IMR-90 (cell line): ENCODE data around the gene SLC6A6. TPM values are rescaled to one million over a fixed set of nuclear protein-coding genes. Genes with fewer than 3 reads are reported as not detected.

ENCODE experiments used
- ATAC-seq: fragments of 200-7000 bp; cut with Tn5 transposase; 2 replicates; pipeline ENCODE4 v1.9.1; 2020; ENCODE audit warnings: low read depth, mild to moderate bottlenecking, moderate library complexity
- BruUV-seq: library from RNA; stranded (reverse); fragments of 400-500 nt; replicated peaks from 2 replicates; lab custom pipeline; 2021; lab: Mats Ljungman, UMichigan
- CTCF ChIA-PET: fragments of 300-600 bp; formaldehyde crosslinking; extraction: SDS; loops from one replicate; lab custom pipeline; 2021; ENCODE audit warnings: antibody characterized with exemption; lab: Yijun Ruan, JAX
- POLR2A ChIA-PET: fragments of 300-600 bp; sonication (Branson Sonifier 250); formaldehyde crosslinking; loops from one replicate; lab custom pipeline; 2022; ENCODE audit warnings: antibody characterized with exemption; ENCODE audit not compliant: unreplicated experiment; lab: Charles Lee
- DNase-seq: peaks from one replicate; pipeline ENCODE4 v3.0.0; 2013
- H2AFZ ChIP-seq: replicated peaks from 2 replicates; pipeline ENCODE3; 2013; ENCODE audit warnings: low read length, mild to moderate bottlenecking; ENCODE audit not compliant: poor library complexity
- H2AK5ac ChIP-seq: 2 replicates; pipeline ENCODE4 v1.6.1; 2013; ENCODE audit warnings: low read depth, low read length, inconsistent platforms
- H2AK9ac ChIP-seq: replicated peaks from 2 replicates; pipeline ENCODE3; 2013; ENCODE audit warnings: mild to moderate bottlenecking, low read depth, low read length, moderate library complexity; ENCODE audit not compliant: poor library complexity
- H2BK120ac ChIP-seq: 2 replicates; pipeline ENCODE4 v1.6.1; 2013; ENCODE audit warnings: low read depth, low read length, inconsistent platforms
- H2BK15ac ChIP-seq: 3 replicates; pipeline ENCODE4 v1.6.1; 2013; ENCODE audit warnings: low read depth, low read length, inconsistent platforms
- H2BK20ac ChIP-seq: 2 replicates; pipeline ENCODE4 v1.6.1; 2013; ENCODE audit warnings: low read depth, mild to moderate bottlenecking, inconsistent platforms, low read length, moderate library complexity
- H2BK5ac ChIP-seq: 2 replicates; pipeline ENCODE4 v1.6.1; 2013; ENCODE audit warnings: mild to moderate bottlenecking, low read depth, low read length, inconsistent platforms; ENCODE audit not compliant: poor library complexity, severe bottlenecking
- H3K14ac ChIP-seq: replicated peaks from 2 replicates; pipeline ENCODE4 v1.6.1; 2013; ENCODE audit warnings: low read depth, low read length, inconsistent platforms
- H3K18ac ChIP-seq: 2 replicates; pipeline ENCODE4 v1.6.1; 2013; ENCODE audit warnings: low read depth, low read length, control low read depth
- H3K23ac ChIP-seq: 2 replicates; pipeline ENCODE4 v1.6.1; 2013; ENCODE audit warnings: low read depth, low read length, inconsistent platforms
- H3K27ac ChIP-seq: 2 replicates; pipeline ENCODE4 v1.5.1; 2013; ENCODE audit warnings: mild to moderate bottlenecking, control low read depth, low read length; ENCODE audit not compliant: insufficient read depth
- H3K27me3 ChIP-seq: 2 replicates; pipeline ENCODE4 v1.6.1; 2013; ENCODE audit warnings: low read length; ENCODE audit not compliant: control insufficient read depth, insufficient read depth
- H3K36me3 ChIP-seq: 2 replicates; pipeline ENCODE4 v1.6.1; 2013; ENCODE audit warnings: low read length, mixed read lengths; ENCODE audit not compliant: control insufficient read depth, insufficient read depth
- H3K4ac ChIP-seq: 2 replicates; pipeline ENCODE4 v1.6.1; 2013; ENCODE audit warnings: low read depth, low read length, inconsistent platforms
- H3K4me1 ChIP-seq: 2 replicates; pipeline ENCODE4 v1.6.1; 2013; ENCODE audit warnings: low read length, mixed read lengths; ENCODE audit not compliant: control insufficient read depth, insufficient read depth
- H3K4me2 ChIP-seq: 2 replicates; pipeline ENCODE4 v1.6.1; 2013; ENCODE audit warnings: low read depth, mild to moderate bottlenecking, control low read depth, low read length, moderate library complexity
- H3K4me3 ChIP-seq: 2 replicates; pipeline ENCODE4 v1.5.1; 2013; ENCODE audit warnings: low read depth, mild to moderate bottlenecking, control low read depth, low read length, moderate library complexity; ENCODE audit not compliant: insufficient read depth
- H3K56ac ChIP-seq: 2 replicates; pipeline ENCODE4 v1.6.1; 2013; ENCODE audit warnings: low read length, inconsistent platforms; ENCODE audit not compliant: insufficient read depth; ENCODE audit errors: extremely low read depth
- H3K79me1 ChIP-seq, 2 experiments: 2 replicates each; pipeline ENCODE4 v1.6.1; 2013; ENCODE audit warnings: low read length in 2 of 2, inconsistent platforms in 1 of 2, low read depth in 1 of 2
- H3K9ac ChIP-seq: 2 replicates; pipeline ENCODE4 v1.6.1; 2013; ENCODE audit warnings: low read depth, low read length, control low read depth
- H3K9me1 ChIP-seq: 2 replicates; pipeline ENCODE4 v1.6.1; 2013; ENCODE audit warnings: low read length, inconsistent platforms; ENCODE audit not compliant: insufficient read depth
- H3K9me3 ChIP-seq: 2 replicates; pipeline ENCODE4 v1.6.1; 2013; ENCODE audit warnings: low read length; ENCODE audit not compliant: control insufficient read depth, insufficient read depth
- H4K20me1 ChIP-seq: 2 replicates; pipeline ENCODE4 v1.6.1; 2013; ENCODE audit warnings: low read length, inconsistent platforms; ENCODE audit not compliant: insufficient read depth
- H4K5ac ChIP-seq: 2 replicates; pipeline ENCODE4 v1.6.1; 2013; ENCODE audit warnings: mild to moderate bottlenecking, low read depth, low read length, control low read depth
- H4K8ac ChIP-seq, 2 experiments: 2 replicates each; pipeline ENCODE4 v1.6.1; 2013; ENCODE audit warnings: low read depth in 2 of 2, low read length in 2 of 2, control low read depth in 1 of 2, inconsistent platforms in 1 of 2
- H4K91ac ChIP-seq: 2 replicates; pipeline ENCODE4 v1.6.1; 2013; ENCODE audit warnings: low read depth, low read length, inconsistent platforms; ENCODE audit not compliant: insufficient read depth
- CEBPB ChIP-seq: IDR thresholded peaks from 2 replicates; pipeline ENCODE4 v1.6.1; 2012; ENCODE audit warnings: low read depth, low read length, improper control_type of control experiment
- CHD1 ChIP-seq: IDR thresholded peaks from 2 replicates; pipeline ENCODE4 v1.6.1; 2012; ENCODE audit warnings: low read depth, low read length, improper control_type of control experiment
- WGBS, 2 experiments: methylation state at CpG; one replicate each; pipeline versions ENCODE4 v1.1.5 to v1.1.7; 2013; ENCODE audit warnings: missing lambda C conversion rate in 2 of 2; ENCODE audit not compliant: insufficient read length in 1 of 2; ENCODE audit errors: extremely low coverage in 2 of 2; 5-methylcytosine and 5-hydroxymethylcytosine counted together
- dilution Hi-C: fragments of 300-500 bp; cut with HindIII; formaldehyde crosslinking; loops from one replicate; pipeline ENCODE4 v1.14.3; 2018; ENCODE audit warnings: low sequenced_read_pairs; ENCODE audit not compliant: unreplicated experiment
- in situ Hi-C: fragments of 300-500 bp; cut with MboI; formaldehyde crosslinking; loops from 3 replicates; pipeline ENCODE4 v1.14.3; 2019; ENCODE audit warnings: low sequenced_read_pairs, inconsistent platforms, mixed read lengths
- intact Hi-C: fragments of 100-400 bp; cut with micrococcal nuclease; formaldehyde crosslinking; loops from 2 replicates; pipeline ENCODE4 v1.10.0; 2022
- polyA plus RNA-seq, 3 experiments: library from polyadenylated mRNA; depleted of rRNA; stranded (reverse); fragments of >200 nt; gene quantifications; 2 replicates each; pipeline ENCODE4 v1.2.3, GENCODE V29; 2012; ENCODE audit warnings: low replicate concordance in 1 of 3
- total RNA-seq: library from RNA; depleted of rRNA; stranded (reverse); fragments of >200 nt; gene quantifications from 2 replicates; pipeline ENCODE4 v1.2.3, GENCODE V29; 2012
- TF ChIP-seq, protein P1 (sequence below): conservative IDR thresholded peaks from 2 replicates; pipeline ENCODE4 v1.5.1; 2012; ENCODE audit warnings: mild to moderate bottlenecking, low read depth, low read length, improper control_type of control experiment

SLC6A6 gene
- total and polyA plus RNA-seq, 2 of the 4 experiments (the other 2 are of a cell fraction), result 29.9 to 39.4 TPM

DNA sequence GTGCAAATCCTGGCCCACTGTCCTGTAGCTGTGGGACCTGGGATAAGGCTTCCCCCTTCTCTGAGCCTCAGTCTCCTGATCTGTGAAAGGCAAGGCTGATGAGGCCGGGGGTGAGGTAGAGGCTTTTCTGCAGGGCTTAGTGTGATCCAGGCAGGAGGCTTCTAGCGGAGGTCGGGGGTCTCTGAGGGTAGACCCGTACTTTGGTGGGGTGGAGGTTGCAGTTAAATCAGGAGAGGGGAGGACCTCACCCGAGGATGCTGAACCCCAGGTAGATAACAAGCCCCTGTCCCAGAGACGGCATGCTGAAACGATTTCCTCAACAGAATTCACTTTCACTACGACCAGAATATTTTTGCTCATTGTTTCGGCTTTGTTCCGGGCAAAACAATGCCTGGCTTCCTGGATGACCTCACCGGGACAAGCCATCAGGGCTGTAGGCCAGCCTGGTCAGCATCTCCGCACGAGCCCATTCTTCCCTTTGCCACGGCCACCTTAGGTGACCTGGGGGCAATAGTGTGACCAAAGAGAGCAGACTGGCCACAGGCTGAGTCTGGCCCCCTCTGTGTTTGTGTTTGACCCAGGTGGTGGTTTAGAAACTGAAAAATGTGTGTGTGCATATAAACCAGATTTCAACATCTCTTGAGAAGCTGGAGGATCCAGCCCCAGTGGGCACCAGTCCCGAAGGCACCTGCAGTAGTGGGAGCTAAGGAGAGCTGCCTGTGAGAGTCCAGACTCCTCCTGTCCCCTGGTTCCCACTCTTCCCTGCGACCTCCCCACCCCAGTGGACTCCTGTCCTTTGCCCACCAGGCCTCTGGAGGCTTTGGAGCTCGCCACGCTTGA, 33.0 kb downstream of the SLC6A6 start:
- Histone ChIP-seq H2AK5ac (peak overlapping the region; percentile 89), H3K27ac (no peak overlapping the region), H3K4me1 (peaks cover 45% of the 10 kb centered on the region), H3K56ac (no peak overlapping the region), H2AFZ (no peak overlapping the region), H3K23ac (no peak overlapping the region), H3K18ac (no peak overlapping the region), H4K20me1 (peaks cover 22% of the 10 kb centered on the region), H3K36me3 (no peaks in the 10 kb centered on the region), H3K4me3 (no peak overlapping the region), H3K27me3 (no peaks in the 10 kb centered on the region), H4K91ac (peak overlapping the region; percentile 46), H2BK15ac (peak overlapping the region; percentile 37; the same call in 2 of the 3 replicates), H4K5ac (no peak overlapping the region), H3K9ac (no peak overlapping the region), H3K9me3 (no peaks in the 10 kb centered on the region), H2AK9ac (no peak overlapping the region), H3K14ac (0 out of 2 replicates have a peak overlapping the region, but pooled peaks have one; percentile 43), H3K79me1 (peaks cover 42 to 89% of the 10 kb centered on the region in 2 experiments), H3K4me2 (no peak overlapping the region), H2BK5ac (no peak overlapping the region), H3K4ac (peak overlapping the region; percentile 58; the same call in 1 of the 2 replicates), H2BK120ac (peak overlapping the region; percentile 70), H2BK20ac (no peak overlapping the region), H4K8ac (no peak overlapping the region; a peak in 1 of 4 replicates), H3K9me1 (peaks cover 30% of the 10 kb centered on the region)
- dilution Hi-C loops (no loop called here), in situ Hi-C loops (no loop called here), intact Hi-C loops (no loop called here)
- BruUV-seq, result no TSS peak
- TF ChIP-seq, protein P1, sequence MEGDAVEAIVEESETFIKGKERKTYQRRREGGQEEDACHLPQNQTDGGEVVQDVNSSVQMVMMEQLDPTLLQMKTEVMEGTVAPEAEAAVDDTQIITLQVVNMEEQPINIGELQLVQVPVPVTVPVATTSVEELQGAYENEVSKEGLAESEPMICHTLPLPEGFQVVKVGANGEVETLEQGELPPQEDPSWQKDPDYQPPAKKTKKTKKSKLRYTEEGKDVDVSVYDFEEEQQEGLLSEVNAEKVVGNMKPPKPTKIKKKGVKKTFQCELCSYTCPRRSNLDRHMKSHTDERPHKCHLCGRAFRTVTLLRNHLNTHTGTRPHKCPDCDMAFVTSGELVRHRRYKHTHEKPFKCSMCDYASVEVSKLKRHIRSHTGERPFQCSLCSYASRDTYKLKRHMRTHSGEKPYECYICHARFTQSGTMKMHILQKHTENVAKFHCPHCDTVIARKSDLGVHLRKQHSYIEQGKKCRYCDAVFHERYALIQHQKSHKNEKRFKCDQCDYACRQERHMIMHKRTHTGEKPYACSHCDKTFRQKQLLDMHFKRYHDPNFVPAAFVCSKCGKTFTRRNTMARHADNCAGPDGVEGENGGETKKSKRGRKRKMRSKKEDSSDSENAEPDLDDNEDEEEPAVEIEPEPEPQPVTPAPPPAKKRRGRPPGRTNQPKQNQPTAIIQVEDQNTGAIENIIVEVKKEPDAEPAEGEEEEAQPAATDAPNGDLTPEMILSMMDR, result no peak
- TF ChIP-seq CEBPB (no peak), CHD1 (no peak)
- DNase-seq, result no peak
- 96% methylated on average over 7 of the region's 18 CpGs; no CpG with 5 or more reads in 1 of the 2 experiments for WGBS, 2 experiments
- ChIA-PET CTCF (interaction anchor here (1.0 kb wide), 1 partner anchor 17 kb away, joined by 3 read pairs; no protein-coding TSS in a partner anchor), POLR2A (interaction anchor here (0.6 kb wide), 1 partner anchor 33 kb away, joined by 6 read pairs; the partner anchor contains the start of gene SLC6A6)
- ATAC-seq, result no peak
